ENCODE measurements around the gene SNX14.
"Not testable (repeated sequence)": the region's sequence is repeated elsewhere in the genome, so short reads cannot be mapped to it uniquely, and the experiment has no call there.

SNX14 gene

GRCh38 chr6:85581572-85581971, 12.1 kb downstream of the SNX14 start:
- DNase-seq, result no peak

- no peak for DNase-seq
Observed at GRCh38 chr6:85580878-85581267, 12.8 kb downstream of the SNX14 start.

GRCh38 chr6:85580118-85580877, 13.4 kb downstream of the SNX14 start:
- no peak for DNase-seq

DNA sequence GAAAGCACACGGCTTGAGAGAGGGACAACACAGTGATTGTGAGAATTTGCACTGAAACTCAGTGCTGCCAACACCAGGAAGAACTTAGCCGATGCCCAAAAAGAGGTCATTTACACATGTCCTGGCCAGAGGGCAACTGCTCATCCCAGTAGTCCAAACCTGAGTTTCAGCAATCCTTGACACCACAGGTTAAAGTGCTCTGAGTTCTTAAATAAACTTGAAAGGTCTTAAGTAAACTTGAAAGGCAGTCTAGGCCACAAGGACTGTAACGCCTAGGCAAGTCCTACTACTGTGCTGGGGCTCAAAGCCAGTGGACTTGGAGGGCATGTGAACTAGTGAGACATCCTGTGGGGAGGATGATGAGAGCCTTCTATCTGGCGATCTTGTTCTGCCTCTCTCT, 14.1 kb downstream of the SNX14 start:
- DNase-seq, result no peak

- no peak for DNase-seq
Observed at GRCh38 chr6:85576476-85576875, 17.2 kb downstream of the SNX14 start.

DNA sequence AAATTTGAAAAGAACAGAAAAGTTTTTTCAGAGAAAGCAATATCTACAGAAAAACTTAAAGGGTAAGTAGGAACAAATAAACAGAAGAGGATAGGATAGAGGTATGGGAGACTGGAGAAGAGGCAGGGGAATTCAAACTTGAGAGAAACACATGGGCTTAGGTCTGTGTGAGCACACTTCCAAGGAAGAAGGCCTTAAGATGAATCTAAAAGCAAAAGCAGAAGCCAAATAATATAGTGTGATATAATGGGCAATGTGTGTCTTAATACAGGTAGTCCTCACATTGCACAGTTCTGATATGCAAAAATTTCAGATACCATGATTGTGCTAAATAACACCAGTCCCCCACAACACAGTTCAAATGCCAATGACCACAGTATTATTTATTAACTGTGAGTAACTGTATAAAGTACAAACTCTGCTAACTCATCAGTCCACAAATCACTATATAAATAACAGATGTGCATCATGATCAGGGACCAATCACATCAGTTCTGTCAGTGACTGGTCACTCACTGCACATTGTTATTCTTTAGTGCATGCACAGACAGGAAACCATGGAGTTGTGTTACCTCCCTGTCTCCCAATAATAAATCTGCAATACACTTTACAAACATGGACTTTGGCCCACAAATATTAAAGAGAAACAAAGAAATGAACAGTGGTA, 18.6 kb downstream of the SNX14 start:
- DNase-seq, result no peak

- no peak for DNase-seq
Observed at GRCh38 chr6:85569323-85569722, 24.3 kb downstream of the SNX14 start.

GRCh38 chr6:85568411-85568810, 25.2 kb downstream of the SNX14 start:
- no peak for DNase-seq

- no peak for DNase-seq
Observed at GRCh38 chr6:85565736-85566135, 27.9 kb downstream of the SNX14 start.

GRCh38 chr6:85564223-85564622, 29.4 kb downstream of the SNX14 start:
- not testable (repeated sequence) for DNase-seq

DNA sequence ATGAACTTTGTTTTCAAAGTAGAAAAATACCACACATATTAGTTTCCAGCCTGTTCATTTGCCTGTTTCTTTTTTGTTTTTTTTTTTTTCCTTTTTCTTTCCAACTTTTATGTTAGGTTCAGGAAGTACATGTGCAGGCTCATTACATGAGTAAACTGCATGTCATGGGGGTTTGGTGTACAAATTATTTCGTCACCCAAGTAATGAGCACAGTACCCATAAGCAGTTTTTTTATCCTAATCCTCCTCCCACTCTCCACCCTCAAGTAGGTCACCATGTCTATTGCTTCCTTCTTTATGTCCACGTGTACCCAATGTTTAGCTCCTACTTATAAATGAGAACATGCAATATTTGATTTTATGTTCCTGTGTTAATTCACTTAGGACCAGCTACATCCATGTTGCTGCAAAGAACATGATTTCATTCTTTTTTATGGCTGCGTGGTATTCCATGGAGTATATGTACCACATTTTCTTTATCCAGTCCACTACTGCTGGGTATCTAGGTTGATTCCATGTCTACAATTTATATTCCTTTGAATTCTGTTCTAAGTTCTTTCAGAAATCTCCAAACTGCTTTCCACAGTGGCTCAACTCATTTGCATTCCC, 31.8 kb downstream of the SNX14 start:
- no peak for DNase-seq

DNA sequence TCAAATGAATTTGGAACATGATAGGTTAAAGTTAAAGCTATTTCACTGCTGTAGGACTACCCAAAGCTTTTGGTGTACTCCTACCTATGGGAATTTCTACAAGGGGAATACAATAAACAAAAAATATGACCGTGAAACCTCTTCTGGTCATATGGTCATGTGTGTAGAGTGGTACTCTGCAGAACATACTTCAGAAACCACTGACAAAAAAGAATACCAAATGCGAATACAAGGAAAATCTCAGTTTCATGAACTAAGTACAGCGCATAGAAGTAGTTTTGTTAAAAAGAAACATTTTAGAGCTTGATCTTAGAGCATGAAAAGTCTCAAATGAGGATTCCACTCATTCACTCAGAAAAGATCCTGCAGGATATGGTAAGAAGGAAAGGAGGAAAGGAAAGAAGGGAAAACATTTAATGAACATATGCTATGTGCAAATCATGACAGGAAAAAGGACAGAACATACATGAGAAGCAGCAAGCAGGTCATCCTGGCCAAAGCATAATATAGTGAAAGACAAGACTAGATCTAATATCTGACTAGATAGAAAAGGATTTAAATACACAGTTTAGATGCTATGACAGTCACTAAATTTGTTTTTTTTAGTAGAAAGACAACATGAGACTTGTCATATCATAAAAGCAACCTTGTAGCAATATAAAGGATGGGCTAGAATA, 36.5 kb downstream of the SNX14 start:
- DNase-seq, result no peak

GRCh38 chr6:85552652-85553051, 41.0 kb downstream of the SNX14 start:
- no peak for DNase-seq

DNA sequence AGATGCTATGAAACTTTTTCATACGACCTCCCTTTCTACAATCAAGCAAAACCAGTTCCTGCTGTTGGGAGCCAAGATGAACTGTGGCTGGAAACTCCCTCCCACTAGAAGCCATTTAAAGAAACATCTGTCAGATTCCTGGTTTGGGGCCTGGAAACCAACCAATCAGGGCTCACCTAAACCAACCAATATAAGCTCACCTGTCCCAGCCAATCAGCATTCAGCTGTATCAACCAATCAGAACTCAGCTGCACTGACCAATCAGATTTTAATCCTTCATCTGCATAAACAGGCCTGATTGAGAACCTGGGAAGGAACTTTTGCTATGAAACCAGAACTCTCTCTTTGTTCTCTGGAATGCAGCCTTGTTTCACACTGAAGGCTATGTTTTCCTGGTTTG, 42.4 kb downstream of the SNX14 start:
- DNase-seq, result no peak

GRCh38 chr6:85547719-85548118, 45.9 kb downstream of the SNX14 start:
- no peak for DNase-seq

DNA sequence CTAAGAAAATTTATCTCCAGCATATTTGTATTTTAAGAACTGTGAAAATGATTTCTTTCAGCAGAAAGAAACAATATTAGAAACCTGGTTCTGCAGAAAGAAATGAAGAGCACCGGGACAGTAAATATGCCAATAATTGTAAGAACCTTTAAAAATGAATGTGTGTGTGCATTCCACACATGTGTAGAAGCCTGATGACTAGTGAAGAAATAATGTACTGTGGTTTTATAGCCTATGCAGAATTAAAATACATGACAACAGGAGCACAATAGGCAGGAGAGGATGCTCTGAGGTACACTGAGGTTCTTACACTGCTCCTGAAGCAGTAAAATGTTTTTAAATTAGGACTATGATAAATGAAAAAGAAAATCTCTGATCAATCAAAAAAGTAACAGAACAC, 48.9 kb downstream of the SNX14 start:
- no peak for DNase-seq

DNA sequence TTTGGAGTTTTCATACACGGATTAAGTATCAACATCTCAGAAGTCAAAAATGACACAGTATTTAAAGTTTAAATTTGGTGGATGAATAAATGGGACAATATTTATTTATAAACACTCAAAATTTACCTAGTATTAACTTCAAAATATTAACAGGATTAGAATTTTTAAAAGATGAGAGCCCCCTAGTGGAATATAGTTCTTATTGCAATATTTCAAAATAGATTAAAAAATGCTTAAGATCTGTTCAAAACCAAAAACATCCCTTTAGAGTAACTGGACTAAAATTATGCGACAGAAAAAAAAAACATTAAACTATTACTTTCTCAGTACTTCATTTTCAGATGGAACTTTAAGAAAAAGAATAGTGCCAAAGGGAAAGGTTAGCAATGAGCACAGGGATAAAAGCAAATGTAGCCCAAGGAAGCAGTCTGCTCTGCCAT, 56.6 kb downstream of the SNX14 start:
- DNase-seq, result no peak

- not testable (repeated sequence) for DNase-seq
Observed at GRCh38 chr6:85524281-85524680, 69.4 kb downstream of the SNX14 start.

DNA sequence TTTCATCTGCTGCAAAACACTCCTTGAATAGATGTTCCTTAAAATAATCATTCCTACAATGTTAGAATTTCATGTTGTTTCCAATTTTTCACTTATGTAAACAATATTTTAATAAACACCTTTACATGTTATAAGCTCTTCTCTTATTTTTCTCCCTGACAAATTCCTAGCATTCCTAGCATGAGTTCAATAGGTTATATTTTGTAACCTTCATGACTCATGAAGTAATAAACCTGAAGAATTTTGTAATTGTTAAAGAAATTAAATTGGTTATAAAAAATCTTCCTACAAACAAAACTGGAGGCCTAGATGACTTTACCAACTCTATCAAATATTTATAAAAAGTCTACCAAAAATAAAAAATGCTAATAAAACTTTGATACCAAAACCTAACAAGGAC, 77.5 kb downstream of the SNX14 start:
- no peak for DNase-seq

DNA sequence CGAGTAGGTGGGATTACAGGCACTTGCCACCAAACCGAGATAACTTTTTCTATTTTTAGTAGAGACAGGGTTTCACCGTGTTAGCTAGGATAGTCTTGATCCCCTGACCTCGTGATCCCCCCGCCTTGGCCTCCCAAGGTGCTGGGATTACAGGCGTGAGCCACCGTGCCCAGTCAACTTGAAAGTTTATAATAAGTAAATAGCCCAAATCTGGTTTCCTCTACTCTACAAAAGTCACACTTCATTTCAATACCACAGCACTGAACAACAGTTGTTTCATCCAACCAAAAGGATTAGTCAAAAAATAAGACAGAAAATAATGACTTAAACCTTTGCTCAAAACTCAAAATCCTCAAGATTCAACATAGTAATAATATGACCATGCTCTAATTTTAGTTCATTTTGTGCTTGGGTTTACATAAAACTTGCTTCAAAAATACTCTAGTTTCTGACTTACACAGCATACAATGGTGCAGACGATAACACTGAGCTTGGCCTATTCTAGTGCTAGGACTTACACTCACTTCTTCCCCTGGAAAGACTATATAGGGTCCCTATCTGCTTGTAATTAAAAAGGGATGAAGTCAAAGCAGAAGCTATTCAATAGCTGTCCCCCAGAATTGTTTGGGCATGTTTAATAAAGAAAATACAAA, 87.1 kb downstream of the SNX14 start:
- DNase-seq, result no peak

DNA sequence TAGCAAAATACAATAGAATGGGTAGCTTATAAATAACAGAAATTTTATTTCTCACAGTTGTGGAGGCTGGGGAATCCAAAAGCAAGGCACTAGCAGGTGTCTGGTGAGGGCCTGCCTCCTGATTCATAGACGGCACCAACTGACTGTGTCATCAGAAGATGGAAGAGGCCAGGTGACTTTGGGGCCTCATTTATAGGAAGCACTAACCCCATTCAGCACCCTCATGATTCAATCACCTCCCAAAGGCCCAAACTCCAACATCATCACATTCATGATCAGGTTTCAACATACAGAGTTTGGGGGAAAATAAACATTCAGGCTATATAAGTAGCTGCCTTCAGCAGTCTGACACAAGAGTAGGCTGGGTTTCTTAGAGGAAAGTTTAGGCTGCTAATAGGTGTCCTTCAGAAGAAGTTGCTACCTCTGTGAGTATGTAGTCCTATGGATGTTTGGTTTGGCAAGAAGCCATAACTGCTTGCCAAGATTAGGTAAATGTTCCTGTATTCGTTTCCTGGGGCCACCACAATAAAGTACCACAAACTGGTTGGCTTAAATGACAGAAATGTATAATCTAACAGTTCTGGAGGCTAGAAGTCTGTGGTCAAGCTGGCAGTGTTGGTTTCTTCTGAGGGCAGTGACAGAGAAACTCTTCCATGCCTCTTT, 94.9 kb downstream of the SNX14 start:
- DNase-seq, result no peak

GRCh38 chr6:85496856-85497255, 96.8 kb downstream of the SNX14 start:
- no peak for DNase-seq

All from activated naive CD4-positive, alpha-beta T cell treated with anti-CD3 and anti-CD28 coated beads, Interleukin-2, amount 50 U/mL, for 16 hours (primary cell).